Activated T-helper 2 cell treated with anti-CD3 and anti-CD28 coated beads, Interferon-gamma antibody, Interleukin-2, Interleukin-4, amounts not matched to agents 10 μg/mL and 5 μg/mL and 100 μg/mL, durations not matched to agents 14 hours and 24 hours and 36 hours (primary cell): ENCODE measurements around the gene GHRHR. TPM values are rescaled to one million over a fixed set of nuclear protein-coding genes. Genes with fewer than 3 reads are reported as not detected.

ENCODE experiments used
- total RNA-seq: library from RNA; stranded (reverse); gene quantifications from 2 replicates; pipeline ENCODE4 v1.2.3, GENCODE V29; 2022

Gene GHRHR
- total RNA-seq, 1 donor from 2014 or later: not detected

Other genes starting within 250 kb of the GHRHR start
- gene INMT, start 211.8 kb upstream of the GHRHR start, total RNA-seq: not detected in 2 replicates
- 1.3 and 1.4 TPM in 2 replicates for gene MINDY4, start 192.5 kb upstream of the GHRHR start, total RNA-seq
- gene AQP1, start 52.1 kb upstream of the GHRHR start, total RNA-seq: not detected in 2 replicates
- gene ADCYAP1R1, start 88.4 kb downstream of the GHRHR start, total RNA-seq: not detected in 2 replicates